Endothelial cell of umbilical vein (primary cell): Measurements from ENCODE around the gene BCAS3. TPM values are rescaled to one million over a fixed set of nuclear protein-coding genes. Genes with fewer than 3 reads are reported as not detected.

ENCODE experiments used
- BruUV-seq: library from RNA; stranded (reverse); fragments of 400-500 nt; replicated peaks from 2 replicates; lab custom pipeline; 2021; lab: Mats Ljungman, UMichigan
- CTCF ChIA-PET: fragments of 300-600, 350-600 bp; sonication (Branson Sonifier 250); formaldehyde crosslinking; loops from one replicate; lab custom pipeline; 2021; ENCODE audit warnings: antibody characterized with exemption, inconsistent platforms; lab: Charles Lee
- POLR2A ChIA-PET: fragments of 300-600, 350-600 bp; sonication (Branson Sonifier 250); formaldehyde crosslinking; loops from one replicate; lab custom pipeline; 2021; ENCODE audit warnings: antibody characterized with exemption, inconsistent platforms; lab: Charles Lee
- DNase-seq: peaks from one replicate; pipeline ENCODE4 v3.0.0-alpha.2; 2011; ENCODE audit warnings: low read depth, low spot score
- FAIRE-seq: peaks from 2 replicates; lab custom pipeline; 2011; peaks lifted over from hg19 to GRCh38; lab: Jason Lieb, UNC
- H2AFZ ChIP-seq: 2 replicates; pipeline ENCODE4 v1.6.0; 2012; ENCODE audit warnings: low read depth, low read length, control low read depth, inconsistent platforms
- H3K27ac ChIP-seq: 2 replicates; pipeline ENCODE4 v1.5.1; 2011; ENCODE audit warnings: low read depth, mild to moderate bottlenecking, control low read depth, low read length, moderate library complexity; ENCODE audit not compliant: insufficient read depth
- H3K27me3 ChIP-seq, 2 experiments: 2 replicates each; pipeline versions ENCODE4 v1.6.0 to v1.6.1; 2011; ENCODE audit warnings: low read length in 2 of 2, mixed read lengths in 1 of 2; ENCODE audit not compliant: control insufficient read depth in 2 of 2, insufficient read depth in 2 of 2
- H3K36me3 ChIP-seq, 2 experiments: 2 replicates in 1 of 2; 3 replicates in 1 of 2; pipeline ENCODE4 v1.5.1; 2011; ENCODE audit warnings: low read length in 2 of 2, mild to moderate bottlenecking in 1 of 2, moderate library complexity in 1 of 2; ENCODE audit not compliant: control insufficient read depth in 2 of 2, insufficient read depth in 2 of 2; ENCODE audit errors: extremely low read depth in 1 of 2
- H3K4me1 ChIP-seq: 3 replicates; pipeline ENCODE4 v1.5.1; 2011; ENCODE audit warnings: mild to moderate bottlenecking, low read length; ENCODE audit not compliant: control insufficient read depth, insufficient read depth; ENCODE audit errors: extremely low read depth
- H3K4me2 ChIP-seq: 2 replicates; pipeline ENCODE4 v1.6.1; 2011; ENCODE audit warnings: low read length, control low read depth, mixed read lengths; ENCODE audit not compliant: insufficient read depth
- H3K4me3 ChIP-seq, 3 experiments: fragments of 200-600 bp in 1 of 3; sonication (generic), shearing (Covaris generic) in 1 of 3; replicated peaks in 1 of 3; 2 replicates each; pipeline ENCODE4 v1.5.1; 2011 to 2016; ENCODE audit warnings: control low read depth in 3 of 3, low read length in 3 of 3, mild to moderate bottlenecking in 2 of 3, inconsistent platforms in 1 of 3, low read depth in 1 of 3, moderate library complexity in 1 of 3; ENCODE audit not compliant: insufficient read depth in 1 of 3
- H3K79me2 ChIP-seq: 2 replicates; pipeline ENCODE4 v1.6.0; 2012; ENCODE audit warnings: low read length, inconsistent platforms; ENCODE audit not compliant: control insufficient read depth, insufficient read depth
- H3K9ac ChIP-seq: replicated peaks from 2 replicates; pipeline ENCODE3; 2011; ENCODE audit warnings: low read length, control low read depth; ENCODE audit not compliant: insufficient read depth; ENCODE audit errors: extremely low read depth
- H3K9me1 ChIP-seq: replicated peaks from 3 replicates; pipeline ENCODE4 v1.6.0; 2011; ENCODE audit warnings: mild to moderate bottlenecking, low read length; ENCODE audit not compliant: control insufficient read depth, insufficient read depth; ENCODE audit errors: extremely low read depth
- H3K9me3 ChIP-seq: replicated peaks from 2 replicates; pipeline ENCODE4 v1.5.1; 2012; ENCODE audit warnings: low read length, inconsistent platforms; ENCODE audit not compliant: control insufficient read depth, insufficient read depth
- H4K20me1 ChIP-seq: replicated peaks from 2 replicates; pipeline ENCODE3; 2011; ENCODE audit warnings: mild to moderate bottlenecking, low read length; ENCODE audit not compliant: control insufficient read depth, insufficient read depth; ENCODE audit errors: extremely low read depth
- CTCF ChIP-seq, 2 donors: IDR thresholded peaks; 1 replicate in 1 of 2; 2 replicates in 1 of 2; pipeline ENCODE4 v1.5.1; 2011; ENCODE audit warnings: low read length in 2 of 2, mild to moderate bottlenecking in 2 of 2, moderate library complexity in 2 of 2, control low read depth in 1 of 2, inconsistent platforms in 1 of 2, low read depth in 1 of 2; ENCODE audit not compliant: insufficient read depth in 1 of 2; ENCODE audit errors: extremely low read depth in 1 of 2
- EZH2 ChIP-seq: IDR thresholded peaks from 2 replicates; pipeline ENCODE4 v1.6.1; 2012; ENCODE audit warnings: borderline replicate concordance, low read depth, mild to moderate bottlenecking, moderate library complexity, low read length, inconsistent platforms; ENCODE audit not compliant: severe bottlenecking
- FOS ChIP-seq: IDR thresholded peaks from 2 replicates; pipeline ENCODE4 v1.6.1; 2011; ENCODE audit warnings: mild to moderate bottlenecking, low read length, moderate library complexity, borderline replicate concordance; ENCODE audit not compliant: insufficient read depth
- GATA2 ChIP-seq: IDR thresholded peaks from 2 replicates; pipeline ENCODE4 v1.7.0; 2011; ENCODE audit warnings: low read depth, mild to moderate bottlenecking, moderate library complexity, mixed read lengths, low read length; ENCODE audit not compliant: insufficient read length, insufficient read depth
- JUN ChIP-seq: IDR thresholded peaks from 2 replicates; pipeline ENCODE4 v1.6.1; 2011; ENCODE audit warnings: borderline replicate concordance, low read depth; ENCODE audit not compliant: insufficient read length, insufficient read depth
- POLR2A ChIP-seq: IDR thresholded peaks from 2 replicates; pipeline ENCODE4 v1.6.1; 2012; ENCODE audit warnings: low read depth, mild to moderate bottlenecking, control low read depth, low read length
- POLR2AphosphoS5 ChIP-seq: IDR thresholded peaks from 2 replicates; pipeline ENCODE4 v1.6.1; 2012; ENCODE audit warnings: low read depth, mild to moderate bottlenecking, control low read depth, low read length, moderate library complexity; ENCODE audit not compliant: insufficient read depth
- dilution Hi-C: fragments of 300-500 bp; cut with MboI; formaldehyde crosslinking; loops from one replicate; pipeline ENCODE4 v1.15.0; 2019; ENCODE audit warnings: low sequenced_read_pairs; ENCODE audit not compliant: extremely low pct_ligation_motif_present
- intact Hi-C: fragments of 100-400 bp; cut with micrococcal nuclease; formaldehyde crosslinking; loops from one replicate; pipeline ENCODE4 v1.10.0; 2022
- polyA plus RNA-seq, 4 experiments: library from polyadenylated mRNA; depleted of rRNA in 3 of 4; stranded (reverse) in 3 of 4; unstranded in 1 of 4; fragments of >200 nt; gene quantifications; 2 replicates each; pipeline versions ENCODE4 v1.2.1 to v1.2.3, GENCODE V29; 2011 to 2012; ENCODE audit warnings: missing spikeins in 1 of 4
- total RNA-seq: library from RNA; stranded (reverse); gene quantifications from 2 replicates; pipeline ENCODE4 v1.2.3, GENCODE V29; 2021

The BCAS3 gene
- total and polyA plus RNA-seq, 2 donors (not counting 3 experiments of a cell fraction or from before 2014, with no cell fraction given): 8.2 to 16.0 TPM

GRCh38 chr17:61414141-61414935, 736.7 kb downstream of the BCAS3 start:
- FAIRE-seq (no peak), DNase-seq (no peak)
- intact Hi-C loops: loop anchor here (2.0 kb wide), 1 partner anchor 38 kb away; the partner anchor contains the start of gene TBX4
- ChIA-PET CTCF (interaction anchor here (1.3 to 6.4 kb wide), 5 partner anchors 135 to 694 kb away, joined by 3 to 87 read pairs (median 53); no protein-coding TSS in a partner anchor), POLR2A (no interaction called here)
- Histone ChIP-seq H3K79me2 (no peaks in the 10 kb centered on the region), H3K36me3 (no peaks in the 10 kb centered on the region), H3K9me3 (no peaks in the 10 kb centered on the region), H3K4me3 (no peak overlapping the region), H3K4me2 (no peak overlapping the region), H3K4me1 (peaks cover 14% of the 10 kb centered on the region), H3K27ac (no peak overlapping the region), H3K9me1 (no peaks in the 10 kb centered on the region), H3K27me3 (peaks cover 18 to 19% of the 10 kb centered on the region in 2 experiments), H3K9ac (no peak overlapping the region), H2AFZ (no peak overlapping the region), H4K20me1 (no peaks in the 10 kb centered on the region)
- no TSS peak for BruUV-seq
- dilution Hi-C loops: no loop called here
- TF ChIP-seq JUN: no peak
- TF ChIP-seq GATA2: no peak
- no peak for TF ChIP-seq POLR2AphosphoS5
- no peak for TF ChIP-seq FOS
- TF ChIP-seq EZH2: no peak
- no peak for TF ChIP-seq POLR2A
- no peak for TF ChIP-seq CTCF (IDR thresholded peaks at IDR 0.05; ENCODE audit: extremely low read depth in 1 of 2, insufficient read depth in 1 of 2, low read depth in 1 of 2, low read length in 2 of 2)
